H1 (cell line): ENCODE measurements around the gene KNCN. TPM values are rescaled to one million over a fixed set of nuclear protein-coding genes. Genes with fewer than 3 reads are reported as not detected.

ENCODE experiments used
- CTCF ChIA-PET: fragments of 300-600 bp; sonication (Branson Sonifier 250); formaldehyde crosslinking; loops from one replicate; lab custom pipeline; 2021; ENCODE audit not compliant: partially characterized antibody; lab: Charles Lee
- POLR2A ChIA-PET: fragments of 300-600 bp; sonication (Branson Sonifier 250); formaldehyde crosslinking; loops from one replicate; lab custom pipeline; 2021; ENCODE audit warnings: inconsistent platforms; ENCODE audit not compliant: partially characterized antibody; lab: Charles Lee
- DNase-seq, 2 experiments: peaks; one replicate each; pipeline versions ENCODE4 v3.0.0 to v3.0.0-alpha.2; 2010 to 2022; ENCODE audit warnings: low spot score in 2 of 2, low read depth in 1 of 2, mixed read lengths in 1 of 2
- FAIRE-seq: peaks from 2 replicates; lab custom pipeline; 2011; peaks lifted over from hg19 to GRCh38; lab: Jason Lieb, UNC
- H2AFZ ChIP-seq: 2 replicates; pipeline ENCODE4 v1.8.1; 2012; ENCODE audit warnings: low read length, inconsistent platforms
- H2AK5ac ChIP-seq: 2 replicates; pipeline ENCODE4 v1.6.1; 2013; ENCODE audit warnings: low read depth, low read length
- H2BK120ac ChIP-seq: replicated peaks from 2 replicates; pipeline ENCODE3; 2013; ENCODE audit warnings: low read depth, low read length, inconsistent platforms
- H2BK12ac ChIP-seq: 2 replicates; pipeline ENCODE4 v1.6.1; 2013; ENCODE audit warnings: low read depth, low read length
- H2BK15ac ChIP-seq: 2 replicates; pipeline ENCODE4 v1.6.1; 2013; ENCODE audit warnings: low read length
- H2BK20ac ChIP-seq: 2 replicates; pipeline ENCODE4 v1.6.1; 2013; ENCODE audit warnings: low read length
- H2BK5ac ChIP-seq: 2 replicates; pipeline ENCODE4 v1.6.1; 2013; ENCODE audit warnings: low read depth, low read length
- H3K14ac ChIP-seq: 2 replicates; pipeline ENCODE4 v1.6.1; 2013; ENCODE audit warnings: inconsistent platforms; ENCODE audit not compliant: insufficient read length
- H3K18ac ChIP-seq: 2 replicates; pipeline ENCODE4 v1.6.1; 2013; ENCODE audit warnings: low read length; ENCODE audit errors: extremely low read depth
- H3K23ac ChIP-seq: 2 replicates; pipeline ENCODE4 v1.6.1; 2013; ENCODE audit warnings: inconsistent platforms; ENCODE audit not compliant: insufficient read length
- H3K23me2 ChIP-seq: 2 replicates; pipeline ENCODE4 v1.6.1; 2013; ENCODE audit warnings: low read depth, low read length
- H3K27ac ChIP-seq: 2 replicates; pipeline ENCODE4 v1.6.1; 2011; ENCODE audit warnings: low read depth, low read length, inconsistent platforms
- H3K27me3 ChIP-seq, 4 experiments: replicated peaks in 1 of 4; 1 replicate in 1 of 4; 2 replicates in 3 of 4; pipeline versions ENCODE4 v1.6.1 to v1.8.1; 2011 to 2013; ENCODE audit warnings: low read length in 3 of 4, mild to moderate bottlenecking in 3 of 4, inconsistent platforms in 2 of 4, mixed read lengths in 2 of 4, moderate library complexity in 1 of 4; ENCODE audit not compliant: control insufficient read depth in 3 of 4, insufficient read depth in 3 of 4; ENCODE audit errors: extremely low read depth in 1 of 4
- H3K36me3 ChIP-seq, 4 experiments: 2 replicates each; pipeline versions ENCODE4 v1.6.1 to v1.8.1; 2011 to 2013; ENCODE audit warnings: mild to moderate bottlenecking in 4 of 4, low read length in 3 of 4, moderate library complexity in 2 of 4, control low read depth in 1 of 4, inconsistent platforms in 1 of 4; ENCODE audit not compliant: insufficient read depth in 4 of 4, control insufficient read depth in 2 of 4
- H3K4ac ChIP-seq: replicated peaks from 2 replicates; pipeline ENCODE3; 2013; ENCODE audit warnings: low read length, low read depth, mixed read lengths, inconsistent platforms; ENCODE audit not compliant: insufficient read length
- H3K4me1 ChIP-seq, 4 experiments: replicated peaks in 1 of 4; 1 replicate in 1 of 4; 2 replicates in 3 of 4; pipeline versions ENCODE4 v1.6.1 to v1.8.1; 2011 to 2013; ENCODE audit warnings: low read length in 3 of 4, inconsistent platforms in 2 of 4, mixed read lengths in 1 of 4; ENCODE audit not compliant: insufficient read depth in 4 of 4, control insufficient read depth in 3 of 4
- H3K4me2 ChIP-seq, 2 experiments: 2 replicates each; pipeline versions ENCODE4 v1.6.1 to v1.8.1; 2011 to 2013; ENCODE audit warnings: low read depth in 2 of 2, low read length in 2 of 2, control low read depth in 1 of 2, inconsistent platforms in 1 of 2, mild to moderate bottlenecking in 1 of 2; ENCODE audit not compliant: insufficient read depth in 1 of 2
- H3K4me3 ChIP-seq, 4 experiments: fragments of 200-600, 300-600 bp in 1 of 4; sonication (generic), shearing (Covaris generic), sonication (Bioruptor Twin) in 1 of 4; 2 replicates each; pipeline versions ENCODE4 v1.5.1 to v1.8.1; 2011 to 2016; ENCODE audit warnings: low read length in 4 of 4, low read depth in 3 of 4, control low read depth in 2 of 4, inconsistent platforms in 2 of 4, mild to moderate bottlenecking in 2 of 4, mixed read lengths in 1 of 4, moderate library complexity in 1 of 4; ENCODE audit not compliant: insufficient read depth in 2 of 4; ENCODE audit errors: extremely low read depth in 1 of 4
- H3K56ac ChIP-seq: replicated peaks from 2 replicates; pipeline ENCODE3; 2013; ENCODE audit warnings: low read depth, mild to moderate bottlenecking, mixed read lengths, low read length, inconsistent platforms; ENCODE audit not compliant: insufficient read length
- H3K79me1 ChIP-seq: 2 replicates; pipeline ENCODE4 v1.6.1; 2013; ENCODE audit warnings: low read depth, low read length, control low read depth
- H3K79me2 ChIP-seq, 2 experiments: 2 replicates each; pipeline versions ENCODE4 v1.6.1 to v1.8.1; 2012 to 2013; ENCODE audit warnings: low read length in 2 of 2, mild to moderate bottlenecking in 2 of 2, inconsistent platforms in 1 of 2; ENCODE audit not compliant: insufficient read depth in 2 of 2, control insufficient read depth in 1 of 2
- H3K9ac ChIP-seq, 4 experiments: replicated peaks in 1 of 4; 1 replicate in 1 of 4; 2 replicates in 3 of 4; pipeline versions ENCODE4 v1.6.1 to v1.8.1; 2011 to 2013; ENCODE audit warnings: low read depth in 3 of 4, low read length in 3 of 4, control low read depth in 2 of 4, mild to moderate bottlenecking in 2 of 4, moderate library complexity in 2 of 4, inconsistent platforms in 1 of 4; ENCODE audit errors: extremely low read depth in 1 of 4
- H3K9me3 ChIP-seq, 2 experiments: 2 replicates each; pipeline versions ENCODE4 v1.6.1 to v1.8.1; 2012 to 2013; ENCODE audit warnings: mild to moderate bottlenecking in 2 of 2, moderate library complexity in 2 of 2, control low read depth in 1 of 2, inconsistent platforms in 1 of 2, low read depth in 1 of 2, low read length in 1 of 2, mixed read lengths in 1 of 2; ENCODE audit not compliant: insufficient read depth in 2 of 2
- H4K20me1 ChIP-seq, 2 experiments: replicated peaks in 1 of 2; 2 replicates each; pipeline versions ENCODE3 to v1.8.1; 2011 to 2013; ENCODE audit warnings: inconsistent platforms in 2 of 2, low read length in 2 of 2, mild to moderate bottlenecking in 1 of 2; ENCODE audit not compliant: insufficient read depth in 2 of 2, control insufficient read depth in 1 of 2
- H4K5ac ChIP-seq: 2 replicates; pipeline ENCODE4 v1.6.1; 2013; ENCODE audit warnings: low read length, low read depth, mixed read lengths, inconsistent platforms; ENCODE audit not compliant: insufficient read length
- H4K8ac ChIP-seq: 2 replicates; pipeline ENCODE4 v1.8.0; 2013; ENCODE audit warnings: mild to moderate bottlenecking, moderate library complexity, low read length, inconsistent platforms; ENCODE audit not compliant: insufficient read depth; ENCODE audit errors: extremely low read depth
- H4K91ac ChIP-seq: replicated peaks from 2 replicates; pipeline ENCODE3; 2013; ENCODE audit warnings: low read length, mixed read lengths, inconsistent platforms; ENCODE audit not compliant: insufficient read length
- E2F6 ChIP-seq: IDR thresholded peaks from 2 replicates; pipeline ENCODE4 v1.6.1; 2012; ENCODE audit warnings: inconsistent platforms
- EP300 ChIP-seq, 2 experiments: IDR thresholded peaks; 1 replicate in 1 of 2; 2 replicates in 1 of 2; pipeline ENCODE4 v1.6.1; 2011 to 2012; ENCODE audit warnings: low read depth in 2 of 2, low read length in 2 of 2, mild to moderate bottlenecking in 2 of 2, borderline replicate concordance in 1 of 2, inconsistent platforms in 1 of 2, moderate library complexity in 1 of 2
- GABPA ChIP-seq: IDR thresholded peaks from 2 replicates; pipeline ENCODE4 v1.6.1; 2011; ENCODE audit warnings: mild to moderate bottlenecking, low read length, moderate library complexity, borderline replicate concordance; ENCODE audit not compliant: insufficient read depth
- HDAC6 ChIP-seq: IDR thresholded peaks from one replicate; pipeline ENCODE4 v1.7.1; 2012; ENCODE audit warnings: low read depth, mild to moderate bottlenecking, inconsistent platforms, low read length, moderate library complexity
- KDM1A ChIP-seq: fragments of 200-600, 300-600 bp; sonication (generic); IDR thresholded peaks from 2 replicates; pipeline ENCODE4 v1.7.1; 2016; ENCODE audit warnings: mild to moderate bottlenecking, low read length, borderline replicate concordance
- KDM4A ChIP-seq: IDR thresholded peaks from one replicate; pipeline ENCODE4 v1.7.1; 2012; ENCODE audit warnings: low read depth, mild to moderate bottlenecking, moderate library complexity, low read length, inconsistent platforms; ENCODE audit not compliant: severe bottlenecking
- PHF8 ChIP-seq: fragments of 200-600 bp; sonication (generic); conservative IDR thresholded peaks from 2 replicates; pipeline ENCODE4 v1.7.1; 2012; ENCODE audit warnings: low read depth, mild to moderate bottlenecking, inconsistent platforms, low read length, moderate library complexity
- POLR2AphosphoS5 ChIP-seq: IDR thresholded peaks from 2 replicates; pipeline ENCODE4 v1.6.1; 2011; ENCODE audit warnings: low read depth, low read length
- POU5F1 ChIP-seq: IDR thresholded peaks from 2 replicates; pipeline ENCODE4 v1.6.1; 2011; ENCODE audit warnings: low read depth, mild to moderate bottlenecking, low read length, moderate library complexity
- RXRA ChIP-seq: IDR thresholded peaks from 2 replicates; pipeline ENCODE4 v1.6.1; 2011; ENCODE audit warnings: low read depth, mild to moderate bottlenecking, low read length, moderate library complexity; ENCODE audit not compliant: insufficient read depth
- TBP ChIP-seq: IDR thresholded peaks from 2 replicates; pipeline ENCODE4 v1.6.1; 2011; ENCODE audit warnings: low read depth, low read length, improper control_type of control experiment
- WGBS, 2 experiments: shearing (Covaris generic) in 1 of 2; methylation state at CpG; one replicate each; pipeline versions ENCODE4 v1.1.6 to v1.1.7; 2013 to 2015; ENCODE audit warnings: low lambda C conversion rate in 2 of 2, mixed read lengths in 2 of 2, inconsistent platforms in 1 of 2, low coverage in 1 of 2, missing lambda C conversion rate in 1 of 2; ENCODE audit not compliant: insufficient replicate concordance in 2 of 2, insufficient coverage in 1 of 2, insufficient read length in 1 of 2; ENCODE audit errors: extremely low coverage in 1 of 2, missing lambda C conversion rate in 1 of 2; 5-methylcytosine and 5-hydroxymethylcytosine counted together
- polyA plus RNA-seq, 7 experiments: library from polyadenylated mRNA; depleted of rRNA in 3 of 7; stranded (reverse) in 5 of 7; unstranded in 2 of 7; fragments of >200 nt in 5 of 7; fragments of 200-250 nt in 2 of 7; gene quantifications; 1 replicate in 5 of 7; 2 replicates in 1 of 7; 4 replicates in 1 of 7; pipeline versions ENCODE4 v1.2.1 to v1.2.3, GENCODE V29; 2011 to 2013; ENCODE audit warnings: missing spikeins in 2 of 7, mixed read lengths in 2 of 7
- total RNA-seq: library from RNA; stranded (reverse); fragmentation: NEBNext Ultra II Directional; extraction: Animal tissue kit (Norgen Biotek cat#: 25700); gene quantifications from 2 replicates; pipeline ENCODE4 v1.2.1, GENCODE V29; 2021

The KNCN gene
- total and polyA plus RNA-seq, 2 of the 8 experiments (the other 6 are each of a cell fraction or from before 2014, with no cell fraction given), result not detected

- Histone ChIP-seq H4K91ac (no peak overlapping the region), H3K4me3 (no peak overlapping the region), H3K23ac (no peak overlapping the region), H3K79me1 (no peaks in the 10 kb centered on the region), H4K8ac (no peak overlapping the region), H3K27ac (no peak overlapping the region), H3K9me3 (no peaks in the 10 kb centered on the region), H3K14ac (no peak overlapping the region), H3K4me2 (no peak overlapping the region), H2BK15ac (no peak overlapping the region), H2BK120ac (no peak overlapping the region), H3K56ac (no peak overlapping the region), H3K4me1 (peaks cover 1 to 5% (median 2%) of the 10 kb centered on the region in 4 experiments; a peak in 5 of 7 replicates), H2BK12ac (no peak overlapping the region), H4K20me1 (no peaks in the 10 kb centered on the region), H4K5ac (no peak overlapping the region), H3K18ac (no peak overlapping the region), H3K23me2 (no peaks in the 10 kb centered on the region), H3K9ac (no peak overlapping the region), H2BK20ac (no peak overlapping the region), H2AK5ac (no peak overlapping the region), H3K79me2 (no peaks in the 10 kb centered on the region), H3K27me3 (no peaks in the 10 kb centered on the region), H2AFZ (no peak overlapping the region), H3K36me3 (no peaks in the 10 kb centered on the region; a peak in 1 of 8 replicates), H3K4ac (no peak overlapping the region), H2BK5ac (no peak overlapping the region)
- FAIRE-seq (no peak), DNase-seq (no peak)
- POLR2A ChIA-PET, result interaction anchor here (1.4 kb wide), 1 partner anchor 104 kb away, joined by 3 read pairs; no protein-coding TSS in a partner anchor
- CTCF ChIA-PET, result interaction anchor here (0.6 to 3.1 kb wide), 9 partner anchors 9 to 151 kb away, joined by 3 to 17 read pairs (median 3); partner anchors contain the start of gene MKNK1
- WGBS, 2 experiments, result 85% methylated on average over 14 of the region's 14 CpGs; no CpG with 5 or more reads in 1 of the 2 experiments
- TF ChIP-seq TBP, result no peak
- no peak for TF ChIP-seq EP300 (IDR thresholded peaks at IDR 0.05; ENCODE audit: borderline replicate concordance in 1 of 2, low read depth in 2 of 2, low read length in 2 of 2)
- TF ChIP-seq GABPA, result no peak
- no peak for TF ChIP-seq RXRA
- no peak for TF ChIP-seq E2F6
- no peak for TF ChIP-seq KDM1A
- TF ChIP-seq HDAC6, result no peak
- TF ChIP-seq POU5F1, result no peak
- TF ChIP-seq POLR2AphosphoS5, result no peak
- TF ChIP-seq KDM4A, result no peak
- no peak for TF ChIP-seq PHF8
These were observed 18.7 kb upstream of the KNCN start for GRCh38 chr1:46569884-46570725.
